Caco-2 (cell line): ENCODE measurements around the gene CHST3. TPM values are rescaled to one million over a fixed set of nuclear protein-coding genes. Genes with fewer than 3 reads are reported as not detected.
"Not testable (repeated sequence)": the region's sequence is repeated elsewhere in the genome, so short reads cannot be mapped to it uniquely, and the experiment has no call there.

ENCODE experiments used
- BruUV-seq: library from RNA; stranded (reverse); fragments of 400-500 nt; replicated peaks from 2 replicates; lab custom pipeline; 2021; lab: Mats Ljungman, UMichigan
- CTCF ChIA-PET: fragments of 300-600 bp; sonication (Branson Sonifier 250); formaldehyde crosslinking; loops from one replicate; lab custom pipeline; 2022; ENCODE audit warnings: antibody characterized with exemption; lab: Charles Lee
- POLR2A ChIA-PET: fragments of 300-600 bp; sonication (Branson Sonifier 250); formaldehyde crosslinking; loops from one replicate; lab custom pipeline; 2022; ENCODE audit warnings: antibody characterized with exemption; lab: Charles Lee
- DNase-seq, 2 experiments: peaks; one replicate each; pipeline versions ENCODE4 v3.0.0 to v3.0.0-alpha.2; 2020 to 2022
- H3K27me3 ChIP-seq: replicated peaks from 2 replicates; pipeline ENCODE4 v1.6.0; 2011; ENCODE audit warnings: low read length; ENCODE audit not compliant: control insufficient read depth, insufficient read depth
- H3K36me3 ChIP-seq: 2 replicates; pipeline ENCODE4 v1.5.1; 2011; ENCODE audit warnings: low read length; ENCODE audit not compliant: control insufficient read depth, insufficient read depth
- H3K4me1 ChIP-seq: fragments of 250-450 bp; sonication (Bioruptor Pico); 2 replicates; pipeline ENCODE4 v1.5.1; 2020; ENCODE audit warnings: mild to moderate bottlenecking
- H3K4me3 ChIP-seq: 2 replicates; pipeline ENCODE4 v1.5.1; 2011; ENCODE audit warnings: low read depth, mild to moderate bottlenecking, control low read depth, low read length
- H3K9me3 ChIP-seq: fragments of 250-450 bp; sonication (Bioruptor Pico); 2 replicates; pipeline ENCODE4 v1.5.1; 2020; ENCODE audit warnings: mild to moderate bottlenecking, moderate library complexity
- H3K27ac Mint-ChIP-seq: one replicate; pipeline ENCODE4 v1.8.0; 2022; ENCODE audit warnings: mixed read lengths; ENCODE audit not compliant: unreplicated experiment
- H3K27me3 Mint-ChIP-seq: one replicate; pipeline ENCODE4 v1.8.0; 2022; ENCODE audit warnings: mixed read lengths; ENCODE audit not compliant: insufficient read depth, unreplicated experiment
- H3K36me3 Mint-ChIP-seq: one replicate; pipeline ENCODE4 v1.8.0; 2022; ENCODE audit warnings: mild to moderate bottlenecking, mixed read lengths; ENCODE audit not compliant: insufficient read depth, unreplicated experiment
- H3K4me1 Mint-ChIP-seq: one replicate; pipeline ENCODE4 v1.8.0; 2022; ENCODE audit warnings: low read depth, mixed read lengths; ENCODE audit not compliant: unreplicated experiment
- H3K4me3 Mint-ChIP-seq: one replicate; pipeline ENCODE4 v1.8.0; 2022; ENCODE audit warnings: mild to moderate bottlenecking, moderate library complexity, mixed read lengths; ENCODE audit not compliant: unreplicated experiment
- H3K9me3 Mint-ChIP-seq: one replicate; pipeline ENCODE4 v1.8.0; 2022; ENCODE audit warnings: mixed read lengths; ENCODE audit not compliant: unreplicated experiment
- intact Hi-C: fragments of 100-400 bp; cut with micrococcal nuclease; formaldehyde crosslinking; loops from one replicate; pipeline ENCODE4 v1.10.0; 2022; ENCODE audit not compliant: unreplicated experiment
- total RNA-seq: library from RNA; stranded (reverse); gene quantifications from 2 replicates; pipeline ENCODE4 v1.2.3, GENCODE V29; 2022
- TF ChIP-seq, protein P1 (sequence below), 2 experiments: fragments of 200-600 bp in 1 of 2; IDR thresholded peaks; 1 replicate in 1 of 2; 2 replicates in 1 of 2; pipeline versions ENCODE4 v1.5.1 to v1.8.0; 2011 to 2022; ENCODE audit warnings: antibody characterized with exemption in 1 of 2, control low read depth in 1 of 2, inconsistent platforms in 1 of 2, low read depth in 1 of 2, low read length in 1 of 2, mild to moderate bottlenecking in 1 of 2, moderate library complexity in 1 of 2; ENCODE audit not compliant: insufficient read depth in 1 of 2, severe bottlenecking in 1 of 2, unreplicated experiment in 1 of 2

Gene CHST3
- total RNA-seq, 1 experiment from 2014 or later, result 46.0 TPM

DNA sequence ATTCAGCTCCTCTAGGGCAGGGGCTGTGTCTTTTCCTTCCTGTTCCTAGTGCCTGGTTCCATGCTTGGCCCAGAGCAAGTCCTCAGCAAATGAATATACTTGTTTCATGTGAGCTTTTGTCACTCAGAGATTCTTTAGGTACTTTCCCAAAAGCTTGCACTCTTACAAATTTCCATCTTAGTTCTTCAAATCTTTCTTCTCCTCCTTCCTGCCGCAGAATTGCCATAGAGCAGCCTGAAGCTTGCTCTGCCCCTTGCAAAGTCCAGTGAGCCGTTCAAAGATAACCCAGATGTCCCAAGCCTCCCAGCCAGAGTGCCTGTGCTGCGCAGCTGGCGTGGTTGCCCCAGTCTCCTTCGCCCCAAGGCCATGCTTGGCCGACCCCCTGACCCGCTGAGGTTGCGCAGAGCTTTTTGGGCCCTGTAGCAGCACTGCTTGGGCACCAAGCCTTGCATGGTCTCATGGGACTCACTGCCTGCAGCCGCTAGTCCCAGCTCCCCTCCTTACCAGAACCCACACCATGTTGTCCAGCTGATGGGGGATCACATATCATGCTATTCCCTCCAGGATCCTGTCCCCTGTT, 20.7 kb downstream of the CHST3 start:
- peaks cover 11% of the 10 kb centered on the region for H3K9me3 Mint-ChIP-seq
- peaks cover 1% of the 10 kb centered on the region for H3K36me3 ChIP-seq
- intact Hi-C loops, result loop anchor here (5.0 kb wide), 1 partner anchor 62 kb away; no protein-coding TSS in a partner anchor
- peaks cover 10% of the 10 kb centered on the region; the same call in 1 of the 2 replicates for H3K9me3 ChIP-seq
- TF ChIP-seq, protein P1, sequence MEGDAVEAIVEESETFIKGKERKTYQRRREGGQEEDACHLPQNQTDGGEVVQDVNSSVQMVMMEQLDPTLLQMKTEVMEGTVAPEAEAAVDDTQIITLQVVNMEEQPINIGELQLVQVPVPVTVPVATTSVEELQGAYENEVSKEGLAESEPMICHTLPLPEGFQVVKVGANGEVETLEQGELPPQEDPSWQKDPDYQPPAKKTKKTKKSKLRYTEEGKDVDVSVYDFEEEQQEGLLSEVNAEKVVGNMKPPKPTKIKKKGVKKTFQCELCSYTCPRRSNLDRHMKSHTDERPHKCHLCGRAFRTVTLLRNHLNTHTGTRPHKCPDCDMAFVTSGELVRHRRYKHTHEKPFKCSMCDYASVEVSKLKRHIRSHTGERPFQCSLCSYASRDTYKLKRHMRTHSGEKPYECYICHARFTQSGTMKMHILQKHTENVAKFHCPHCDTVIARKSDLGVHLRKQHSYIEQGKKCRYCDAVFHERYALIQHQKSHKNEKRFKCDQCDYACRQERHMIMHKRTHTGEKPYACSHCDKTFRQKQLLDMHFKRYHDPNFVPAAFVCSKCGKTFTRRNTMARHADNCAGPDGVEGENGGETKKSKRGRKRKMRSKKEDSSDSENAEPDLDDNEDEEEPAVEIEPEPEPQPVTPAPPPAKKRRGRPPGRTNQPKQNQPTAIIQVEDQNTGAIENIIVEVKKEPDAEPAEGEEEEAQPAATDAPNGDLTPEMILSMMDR (IDR thresholded peaks at IDR 0.05; ENCODE audit: insufficient read depth in 1 of 2, low read depth in 1 of 2, low read length in 1 of 2, severe bottlenecking in 1 of 2, unreplicated experiment in 1 of 2), result no peak
- no peaks in the 10 kb centered on the region for H3K27me3 Mint-ChIP-seq
- POLR2A ChIA-PET, result no interaction called here
- peak overlapping the region; percentile 5 for H3K27ac Mint-ChIP-seq
- H3K4me1 Mint-ChIP-seq, result peaks cover 17% of the 10 kb centered on the region
- CTCF ChIA-PET, result interaction anchor here (0.8 to 1.4 kb wide), 3 partner anchors 64 to 88 kb away, joined by 3 to 10 read pairs (median 3); no protein-coding TSS in a partner anchor
- peaks cover 48% of the 10 kb centered on the region for H3K36me3 Mint-ChIP-seq
- BruUV-seq, result no TSS peak
- no peak overlapping the region for H3K4me3 Mint-ChIP-seq
- H3K4me3 ChIP-seq, result no peak overlapping the region
- DNase-seq, result no peak
- H3K4me1 ChIP-seq, result peaks cover 8% of the 10 kb centered on the region
- no peaks in the 10 kb centered on the region for H3K27me3 ChIP-seq

DNA sequence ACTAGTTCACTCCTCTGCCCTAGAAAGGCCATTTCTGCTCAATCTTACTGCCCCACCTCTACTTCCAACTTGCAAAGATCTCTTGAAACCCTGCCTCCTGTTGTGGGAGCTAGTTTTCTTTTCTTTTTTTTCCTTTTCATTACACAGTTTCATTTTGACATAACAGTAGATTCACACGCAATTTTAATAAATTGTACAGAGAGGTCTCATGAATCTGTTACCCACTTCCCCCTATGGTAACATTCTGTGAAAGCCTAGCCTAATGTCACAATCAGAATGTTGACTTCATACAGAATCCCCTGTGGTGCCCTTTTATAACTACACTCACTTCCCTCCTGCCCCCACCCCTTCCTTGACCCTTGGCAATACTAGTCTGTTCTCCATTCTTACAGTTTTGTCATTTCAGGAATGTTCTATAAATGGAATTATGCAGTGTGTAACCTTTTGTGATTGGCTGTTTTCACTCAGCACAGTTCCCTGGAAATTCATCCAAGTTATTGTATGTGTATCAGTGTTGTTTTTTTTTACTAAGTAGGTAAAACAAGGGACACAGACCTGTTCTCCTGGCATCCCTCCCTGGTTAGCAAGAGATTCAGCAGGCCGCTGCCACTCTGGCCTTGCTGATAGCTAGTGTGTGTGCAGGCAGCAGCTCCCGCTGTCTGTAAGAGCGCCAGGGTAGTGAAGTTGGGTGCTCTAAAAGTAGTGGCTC, 21.5 kb downstream of the CHST3 start:
- no peak overlapping the region for H3K4me3 Mint-ChIP-seq
- peaks cover 48% of the 10 kb centered on the region for H3K36me3 Mint-ChIP-seq
- TF ChIP-seq, protein P1 (IDR thresholded peaks at IDR 0.05; ENCODE audit: insufficient read depth in 1 of 2, low read depth in 1 of 2, low read length in 1 of 2, severe bottlenecking in 1 of 2, unreplicated experiment in 1 of 2), result no peak
- H3K9me3 Mint-ChIP-seq, result peaks cover 11% of the 10 kb centered on the region
- ChIA-PET POLR2A (no interaction called here), CTCF (no interaction called here)
- H3K4me1 Mint-ChIP-seq, result peaks cover 9% of the 10 kb centered on the region
- no peaks in the 10 kb centered on the region for H3K27me3 ChIP-seq
- H3K27ac Mint-ChIP-seq, result peak overlapping the region; percentile 5
- peaks cover 1% of the 10 kb centered on the region; the same call in 1 of the 2 replicates for H3K36me3 ChIP-seq
- H3K9me3 ChIP-seq, result peaks cover 10% of the 10 kb centered on the region; the same call in 1 of the 2 replicates
- intact Hi-C loops, result no loop called here
- no peaks in the 10 kb centered on the region for H3K27me3 Mint-ChIP-seq
- no peak overlapping the region for H3K4me3 ChIP-seq
- no TSS peak for BruUV-seq
- no peak for DNase-seq
- peaks cover 2% of the 10 kb centered on the region; the same call in 1 of the 2 replicates for H3K4me1 ChIP-seq

DNA sequence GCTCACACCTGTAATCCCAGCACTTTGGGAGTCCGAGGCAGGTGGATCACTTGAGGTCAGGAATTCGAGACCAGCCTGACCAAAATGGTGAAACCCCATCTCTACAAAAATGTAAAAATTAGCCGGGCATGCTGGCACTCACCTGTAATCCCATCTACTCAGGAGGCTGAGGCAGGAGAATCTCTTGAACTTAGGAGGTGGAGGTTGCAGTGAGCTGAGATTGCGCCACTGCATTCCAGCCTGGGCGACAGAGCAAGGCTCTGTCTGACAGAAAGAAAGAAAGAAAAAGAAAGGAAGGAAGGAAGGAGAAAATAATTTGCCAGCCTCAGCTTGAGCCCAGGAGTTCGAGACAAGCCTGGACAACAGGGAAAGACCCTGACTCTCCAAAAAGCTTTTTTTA, 24.7 kb downstream of the CHST3 start:
- CTCF ChIA-PET, DNase-seq, H3K4me3 Mint-ChIP-seq, H3K9me3 ChIP-seq, H3K27me3 ChIP-seq, H3K27ac Mint-ChIP-seq, H3K4me3 ChIP-seq, H3K4me1 Mint-ChIP-seq, BruUV-seq, H3K4me1 ChIP-seq, POLR2A ChIA-PET, H3K27me3 Mint-ChIP-seq, intact Hi-C loops, H3K36me3 ChIP-seq: not testable (repeated sequence)
- H3K9me3 Mint-ChIP-seq, result peaks cover 11% of the 10 kb centered on the region
- H3K36me3 Mint-ChIP-seq, result peaks cover 39% of the 10 kb centered on the region
